ENCODE results near the gene IL2RG. TPM values are rescaled to one million over a fixed set of nuclear protein-coding genes. Genes with fewer than 3 reads are reported as not detected.

The IL2RG gene
- total RNA-seq, 1 donor from 2014 or later: 2.4 TPM

GRCh38 chrX:71107245-71107644, 4.1 kb downstream of the IL2RG start:
- no peak for DNase-seq (ENCODE audit: low spot score in 2 of 2)
- H3K4me1 ChIP-seq: no peaks in the 10 kb centered on the region
- no peak overlapping the region for H3K4me3 ChIP-seq
- intact Hi-C loops (cut with DNase I): no loop called here
- no peak overlapping the region for H3K27ac ChIP-seq
- H3K27me3 ChIP-seq: no peaks in the 10 kb centered on the region
- H3K9me3 ChIP-seq: no peaks in the 10 kb centered on the region
- H3K36me3 ChIP-seq: no peaks in the 10 kb centered on the region
- TF ChIP-seq CTCF (IDR thresholded peaks at IDR 0.05): no peak

GRCh38 chrX:71106427-71106826, 5.0 kb downstream of the IL2RG start, which contains the start of gene CXorf65:
TSS of gene CXorf65 (minus strand) at chrX:71106740. CDS start at chrX:71106556, 184 bp downstream.
- H3K4me3 ChIP-seq: no peak within 1 kb of the TSS
- intact Hi-C loops (cut with DNase I): no loop called here
- H3K27me3 ChIP-seq: no peaks in the 10 kb centered on the region
- H3K9me3 ChIP-seq: no peaks in the 10 kb centered on the region
- H3K36me3 ChIP-seq: no peaks in the 10 kb centered on the region
- H3K4me1 ChIP-seq: no peaks in the 10 kb centered on the region
- H3K27ac ChIP-seq: no peak within 1 kb of the TSS
- no peak for TF ChIP-seq CTCF (IDR thresholded peaks at IDR 0.05)
- no peak for DNase-seq (ENCODE audit: low spot score in 2 of 2)

- TF ChIP-seq CTCF (IDR thresholded peaks at IDR 0.05): no peak
- intact Hi-C loops (cut with DNase I): no loop called here
- H3K4me1 ChIP-seq: no peaks in the 10 kb centered on the region
- no peak overlapping the region for H3K4me3 ChIP-seq
- no peak for DNase-seq (ENCODE audit: low spot score in 2 of 2)
- H3K36me3 ChIP-seq: no peaks in the 10 kb centered on the region
- H3K27me3 ChIP-seq: no peaks in the 10 kb centered on the region
- H3K27ac ChIP-seq: no peak overlapping the region
- H3K9me3 ChIP-seq: no peaks in the 10 kb centered on the region
Observed at GRCh38 chrX:71105628-71106027, 5.7 kb downstream of the IL2RG start.

- intact Hi-C loops (cut with DNase I): no loop called here
- no peaks in the 10 kb centered on the region for H3K27me3 ChIP-seq
- peak overlapping the region in 1 of 2 donors; percentile 0 for H3K27ac ChIP-seq
- no peak for DNase-seq (ENCODE audit: low spot score in 2 of 2)
- no peak for TF ChIP-seq CTCF (IDR thresholded peaks at IDR 0.05)
- H3K36me3 ChIP-seq: no peaks in the 10 kb centered on the region
- H3K4me1 ChIP-seq: no peaks in the 10 kb centered on the region
- no peak overlapping the region for H3K4me3 ChIP-seq
- no peaks in the 10 kb centered on the region for H3K9me3 ChIP-seq
Observed at GRCh38 chrX:71103110-71103983, 8.0 kb downstream of the IL2RG start.

GRCh38 chrX:71102292-71102691, 9.1 kb downstream of the IL2RG start:
- Histone ChIP-seq H3K27me3 (no peaks in the 10 kb centered on the region), H3K36me3 (no peaks in the 10 kb centered on the region), H3K27ac (no peak overlapping the region), H3K9me3 (no peaks in the 10 kb centered on the region), H3K4me1 (no peaks in the 10 kb centered on the region), H3K4me3 (no peak overlapping the region)
- intact Hi-C loops (cut with DNase I): no loop called here
- no peak for DNase-seq (ENCODE audit: low spot score in 2 of 2)
- no peak for TF ChIP-seq CTCF (IDR thresholded peaks at IDR 0.05)
